ENCODE results near the gene ZDBF2. TPM values are rescaled to one million over a fixed set of nuclear protein-coding genes. Genes with fewer than 3 reads are reported as not detected.
"Not testable (repeated sequence)": the region's sequence is repeated elsewhere in the genome, so short reads cannot be mapped to it uniquely, and the experiment has no call there.

The ZDBF2 gene
- total RNA-seq, 2 experiments from 2014 or later: 10.5 to 10.9 TPM

DNA sequence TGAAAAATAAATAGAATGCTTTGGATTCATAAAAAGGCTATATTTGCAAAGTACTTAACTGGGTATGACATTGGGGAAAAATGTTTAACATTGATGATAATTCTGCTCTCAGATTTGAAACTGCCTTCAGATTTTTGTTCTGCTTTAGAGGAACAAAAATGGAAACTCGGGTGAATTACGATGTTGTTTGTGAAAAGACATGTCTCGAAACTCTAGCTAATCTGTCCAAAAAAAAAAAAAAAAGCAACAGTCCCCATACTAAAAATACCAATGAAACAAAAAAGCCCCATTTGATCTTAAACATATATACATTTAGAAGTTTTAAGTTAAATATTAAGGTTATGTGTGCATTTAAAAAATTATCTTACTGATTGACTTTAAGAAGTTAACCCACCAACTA, 3.0 kb downstream of the ZDBF2 start:
- H3K4me3 Mint-ChIP-seq: no peak overlapping the region
- peaks cover 34% of the 10 kb centered on the region for H3K27me3 Mint-ChIP-seq
- H3K4me1 Mint-ChIP-seq (ENCODE audit: low read depth): peaks cover 12% of the 10 kb centered on the region
- no peaks in the 10 kb centered on the region for H3K9me3 Mint-ChIP-seq
- ChIA-PET POLR2A (no interaction called here), CTCF (no interaction called here)
- ATAC-seq: no peak
- intact Hi-C loops (cut with micrococcal nuclease): no loop called here
- peaks cover 5% of the 10 kb centered on the region for H3K36me3 Mint-ChIP-seq (ENCODE audit: low read depth)
- DNase-seq: no peak
- H3K27ac Mint-ChIP-seq: no peak overlapping the region
- TF ChIP-seq, protein P1, sequence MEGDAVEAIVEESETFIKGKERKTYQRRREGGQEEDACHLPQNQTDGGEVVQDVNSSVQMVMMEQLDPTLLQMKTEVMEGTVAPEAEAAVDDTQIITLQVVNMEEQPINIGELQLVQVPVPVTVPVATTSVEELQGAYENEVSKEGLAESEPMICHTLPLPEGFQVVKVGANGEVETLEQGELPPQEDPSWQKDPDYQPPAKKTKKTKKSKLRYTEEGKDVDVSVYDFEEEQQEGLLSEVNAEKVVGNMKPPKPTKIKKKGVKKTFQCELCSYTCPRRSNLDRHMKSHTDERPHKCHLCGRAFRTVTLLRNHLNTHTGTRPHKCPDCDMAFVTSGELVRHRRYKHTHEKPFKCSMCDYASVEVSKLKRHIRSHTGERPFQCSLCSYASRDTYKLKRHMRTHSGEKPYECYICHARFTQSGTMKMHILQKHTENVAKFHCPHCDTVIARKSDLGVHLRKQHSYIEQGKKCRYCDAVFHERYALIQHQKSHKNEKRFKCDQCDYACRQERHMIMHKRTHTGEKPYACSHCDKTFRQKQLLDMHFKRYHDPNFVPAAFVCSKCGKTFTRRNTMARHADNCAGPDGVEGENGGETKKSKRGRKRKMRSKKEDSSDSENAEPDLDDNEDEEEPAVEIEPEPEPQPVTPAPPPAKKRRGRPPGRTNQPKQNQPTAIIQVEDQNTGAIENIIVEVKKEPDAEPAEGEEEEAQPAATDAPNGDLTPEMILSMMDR (IDR thresholded peaks at IDR 0.05): no peak

GRCh38 chr2:206282746-206283145, 8.3 kb downstream of the ZDBF2 start:
- intact Hi-C loops (cut with micrococcal nuclease): no loop called here
- TF ChIP-seq, protein P1 (IDR thresholded peaks at IDR 0.05): no peak
- ChIA-PET CTCF (no interaction called here), POLR2A (no interaction called here)
- peaks cover 14% of the 10 kb centered on the region for H3K9me3 Mint-ChIP-seq
- no peaks in the 10 kb centered on the region for H3K4me1 Mint-ChIP-seq (ENCODE audit: low read depth)
- peaks cover 31% of the 10 kb centered on the region for H3K36me3 Mint-ChIP-seq (ENCODE audit: low read depth)
- H3K27ac Mint-ChIP-seq: no peak overlapping the region
- ATAC-seq: no peak
- no peak overlapping the region for H3K4me3 Mint-ChIP-seq
- H3K27me3 Mint-ChIP-seq: peaks cover 8% of the 10 kb centered on the region
- DNase-seq: no peak

DNA sequence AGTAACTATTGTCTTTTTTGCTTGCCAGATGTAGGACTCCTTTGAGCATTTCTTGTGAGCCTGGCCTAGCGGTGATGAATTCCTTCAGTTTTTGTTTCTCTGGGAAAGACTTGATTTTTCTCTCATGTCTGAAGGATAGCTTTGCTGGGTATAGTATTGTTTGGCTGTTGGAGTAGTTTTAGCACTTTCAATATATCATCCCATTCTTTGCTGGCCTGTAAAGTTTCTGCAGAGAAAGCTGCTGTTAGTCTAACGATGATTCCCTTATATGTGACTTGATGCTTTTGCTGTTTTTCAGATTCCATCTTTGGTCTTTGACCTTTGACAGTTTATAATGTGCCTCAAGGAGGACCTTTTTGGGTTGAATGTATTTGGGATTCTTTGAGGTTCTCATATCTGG, 12.7 kb downstream of the ZDBF2 start:
- Mint-ChIP-seq H3K27me3 (peaks cover 7% of the 10 kb centered on the region), H3K9me3 (peaks cover 14% of the 10 kb centered on the region), H3K4me1 (ENCODE audit: low read depth) (no peaks in the 10 kb centered on the region), H3K36me3 (ENCODE audit: low read depth) (peaks cover 39% of the 10 kb centered on the region), H3K4me3 (no peak overlapping the region), H3K27ac (no peak overlapping the region)
- TF ChIP-seq, protein P1 (IDR thresholded peaks at IDR 0.05): no peak
- intact Hi-C loops (cut with micrococcal nuclease): no loop called here
- ChIA-PET CTCF (no interaction called here), POLR2A (no interaction called here)
- DNase-seq (no peak), ATAC-seq (no peak)

DNA sequence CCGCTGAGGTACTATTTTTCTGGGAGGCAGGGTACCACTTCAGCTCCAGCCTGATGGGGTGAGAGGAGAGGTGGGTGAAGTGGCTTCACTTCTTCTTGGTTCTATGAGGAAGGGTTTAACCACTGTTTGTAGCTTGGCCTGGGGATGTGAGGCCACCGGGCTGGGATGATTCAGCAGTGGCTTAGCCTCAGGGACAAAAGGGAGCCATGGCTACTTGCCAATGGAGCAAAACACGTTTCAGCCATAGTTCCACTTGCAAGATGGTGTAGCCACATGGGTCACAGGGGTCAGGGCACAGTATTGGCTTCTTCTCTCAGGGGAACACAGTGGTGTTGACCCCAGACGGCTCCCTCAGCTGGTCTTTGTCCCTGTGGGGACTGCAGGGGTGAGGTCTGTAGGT, 14.9 kb downstream of the ZDBF2 start:
- Mint-ChIP-seq H3K4me3 (no peak overlapping the region), H3K36me3 (ENCODE audit: low read depth) (peaks cover 26% of the 10 kb centered on the region), H3K4me1 (ENCODE audit: low read depth) (no peaks in the 10 kb centered on the region), H3K27me3 (peaks cover 3% of the 10 kb centered on the region), H3K27ac (no peak overlapping the region), H3K9me3 (peaks cover 11% of the 10 kb centered on the region)
- no peak for ATAC-seq
- DNase-seq: no peak
- TF ChIP-seq, protein P1 (IDR thresholded peaks at IDR 0.05): no peak
- intact Hi-C loops (cut with micrococcal nuclease): no loop called here
- ChIA-PET CTCF (no interaction called here), POLR2A (no interaction called here)

- peaks cover 3% of the 10 kb centered on the region for H3K9me3 Mint-ChIP-seq
- H3K27ac Mint-ChIP-seq: no peak overlapping the region
- intact Hi-C loops (cut with micrococcal nuclease): no loop called here
- no peak for ATAC-seq
- ChIA-PET CTCF (no interaction called here), POLR2A (no interaction called here)
- no peaks in the 10 kb centered on the region for H3K4me1 Mint-ChIP-seq (ENCODE audit: low read depth)
- H3K27me3 Mint-ChIP-seq: peaks cover 5% of the 10 kb centered on the region
- no peak overlapping the region for H3K4me3 Mint-ChIP-seq
- no peak for DNase-seq
- peaks cover 7% of the 10 kb centered on the region for H3K36me3 Mint-ChIP-seq (ENCODE audit: low read depth)
- TF ChIP-seq, protein P1 (IDR thresholded peaks at IDR 0.05): no peak
Observed at GRCh38 chr2:206296128-206296527, 21.7 kb downstream of the ZDBF2 start.

DNA sequence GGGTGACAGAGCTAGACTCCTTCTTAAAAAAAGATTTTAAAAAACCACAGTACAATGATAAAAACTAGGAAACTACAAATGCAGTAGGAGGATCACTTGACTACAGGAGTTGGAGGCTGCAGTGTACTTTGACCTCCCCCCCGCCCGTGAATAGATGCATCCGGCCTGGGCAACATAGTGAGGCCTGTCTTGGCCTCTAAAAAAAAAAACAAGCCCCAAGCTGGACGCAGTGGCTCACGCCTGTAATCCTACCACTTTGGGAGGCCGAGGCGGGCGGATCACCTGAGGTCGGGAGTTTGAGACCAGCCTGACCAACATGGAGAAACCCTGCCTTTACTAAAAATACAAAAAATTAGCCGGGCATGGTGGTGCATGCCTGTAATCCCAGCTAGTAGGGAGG, 25.1 kb downstream of the ZDBF2 start:
- H3K4me3 Mint-ChIP-seq; intact Hi-C loops (cut with micrococcal nuclease); ATAC-seq; CTCF ChIA-PET; H3K4me1 Mint-ChIP-seq (ENCODE audit: low read depth); POLR2A ChIA-PET; H3K36me3 Mint-ChIP-seq (ENCODE audit: low read depth); H3K9me3 Mint-ChIP-seq; H3K27ac Mint-ChIP-seq; H3K27me3 Mint-ChIP-seq; DNase-seq: not testable (repeated sequence)
